ENCODE data around the gene NQO2. TPM values are rescaled to one million over a fixed set of nuclear protein-coding genes. Genes with fewer than 3 reads are reported as not detected.
A peak's percentile ranks its signal among the peaks of the same experiment; 100 is the strongest.
"Not testable (repeated sequence)": the region's sequence is repeated elsewhere in the genome, so short reads cannot be mapped to it uniquely, and the experiment has no call there.

The NQO2 gene
- total RNA-seq, 1 experiment from 2014 or later: 5.5 TPM

DNA sequence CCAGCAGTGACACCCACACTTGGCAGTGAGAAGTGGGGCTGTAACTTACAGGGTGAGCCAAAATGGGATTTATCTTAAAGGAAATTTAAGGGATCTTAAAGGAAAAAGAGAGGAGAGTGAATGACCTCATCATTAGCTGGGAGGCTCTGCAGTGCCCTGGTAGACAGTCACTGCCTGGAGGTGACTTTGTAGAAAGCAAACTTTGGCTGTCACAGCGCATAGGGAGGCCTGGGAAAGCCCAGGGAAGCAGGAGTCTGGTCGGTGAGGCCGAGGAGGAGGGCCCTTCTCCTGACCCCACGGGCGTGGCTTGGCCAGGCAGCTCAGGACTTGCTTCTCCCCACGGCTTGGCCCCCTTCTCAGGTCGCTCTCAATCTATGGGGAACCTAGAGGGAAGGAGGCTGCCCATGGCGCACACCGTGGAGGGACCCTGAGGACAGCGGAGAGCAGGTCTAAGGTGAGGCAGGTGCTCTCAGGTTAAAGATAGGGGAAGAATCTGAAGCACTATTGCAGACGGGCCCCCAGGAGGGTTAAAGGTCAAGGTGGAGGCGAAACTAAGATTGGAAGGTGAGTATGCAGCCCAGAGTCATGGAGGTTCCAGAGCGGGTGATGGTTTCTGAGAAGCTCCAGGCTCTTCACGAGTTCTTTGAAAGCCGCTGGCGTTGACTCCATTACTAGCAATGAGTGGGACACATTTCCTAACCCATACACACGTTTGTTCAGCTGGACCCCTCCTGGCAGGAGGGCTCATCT is 53.0 kb downstream of the NQO2 start:
- Histone ChIP-seq H3K4me2 (ENCODE audit: low read depth, low read length, poor library complexity, severe bottlenecking) (peak overlapping the region; percentile 49), H3K9me3 (ENCODE audit: low read length) (no peaks in the 10 kb centered on the region), H4K20me1 (ENCODE audit: insufficient read depth, low read depth, low read length) (no peaks in the 10 kb centered on the region), H3K36me3 (ENCODE audit: insufficient read depth, low read length) (no peaks in the 10 kb centered on the region), H3K79me2 (ENCODE audit: low read length) (no peaks in the 10 kb centered on the region), H3K9ac (ENCODE audit: low read length) (no peak overlapping the region), H3K9me2 (replicated peaks; ENCODE audit: insufficient read depth, low read length) (no peaks in the 10 kb centered on the region), H3K4me3 (ENCODE audit: low read length) (peak overlapping the region; percentile 53; the same call in 1 of the 2 replicates), H3K27me3 (ENCODE audit: low read length) (no peaks in the 10 kb centered on the region), H3K4me1 (ENCODE audit: low read length) (peaks cover 27% of the 10 kb centered on the region), H2AFZ (ENCODE audit: low read length) (no peak overlapping the region), H3K27ac (ENCODE audit: low read length) (no peak overlapping the region)
- DNase-seq: no peak

DNA sequence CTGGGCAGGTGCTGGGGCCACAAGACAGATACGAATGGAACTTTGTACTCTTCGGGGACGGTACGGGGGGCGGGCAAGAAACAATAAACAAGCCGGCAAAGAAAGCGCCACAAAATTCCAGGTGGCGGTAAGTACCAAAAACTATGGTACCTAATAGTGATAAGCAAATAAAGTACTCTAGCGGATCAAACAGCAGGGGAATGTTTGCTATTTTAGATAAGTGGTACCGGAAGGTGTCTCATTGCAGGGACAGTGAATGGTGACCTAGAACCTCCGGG is 53.5 kb downstream of the NQO2 start:
- Histone ChIP-seq H3K9ac (ENCODE audit: low read length) (peak overlapping the region; percentile 49), H2AFZ (ENCODE audit: low read length) (peak overlapping the region; percentile 77), H3K4me3 (ENCODE audit: low read length) (peak overlapping the region; percentile 53; the same call in 1 of the 2 replicates), H3K9me2 (replicated peaks; ENCODE audit: insufficient read depth, low read length) (no peaks in the 10 kb centered on the region), H4K20me1 (ENCODE audit: insufficient read depth, low read depth, low read length) (no peaks in the 10 kb centered on the region), H3K27ac (ENCODE audit: low read length) (no peak overlapping the region), H3K36me3 (ENCODE audit: insufficient read depth, low read length) (no peaks in the 10 kb centered on the region), H3K4me2 (ENCODE audit: low read depth, low read length, poor library complexity, severe bottlenecking) (peak overlapping the region; percentile 49), H3K4me1 (ENCODE audit: low read length) (peaks cover 29% of the 10 kb centered on the region), H3K27me3 (ENCODE audit: low read length) (no peaks in the 10 kb centered on the region), H3K79me2 (ENCODE audit: low read length) (no peaks in the 10 kb centered on the region), H3K9me3 (ENCODE audit: low read length) (no peaks in the 10 kb centered on the region)
- DNase-seq: no peak

DNA sequence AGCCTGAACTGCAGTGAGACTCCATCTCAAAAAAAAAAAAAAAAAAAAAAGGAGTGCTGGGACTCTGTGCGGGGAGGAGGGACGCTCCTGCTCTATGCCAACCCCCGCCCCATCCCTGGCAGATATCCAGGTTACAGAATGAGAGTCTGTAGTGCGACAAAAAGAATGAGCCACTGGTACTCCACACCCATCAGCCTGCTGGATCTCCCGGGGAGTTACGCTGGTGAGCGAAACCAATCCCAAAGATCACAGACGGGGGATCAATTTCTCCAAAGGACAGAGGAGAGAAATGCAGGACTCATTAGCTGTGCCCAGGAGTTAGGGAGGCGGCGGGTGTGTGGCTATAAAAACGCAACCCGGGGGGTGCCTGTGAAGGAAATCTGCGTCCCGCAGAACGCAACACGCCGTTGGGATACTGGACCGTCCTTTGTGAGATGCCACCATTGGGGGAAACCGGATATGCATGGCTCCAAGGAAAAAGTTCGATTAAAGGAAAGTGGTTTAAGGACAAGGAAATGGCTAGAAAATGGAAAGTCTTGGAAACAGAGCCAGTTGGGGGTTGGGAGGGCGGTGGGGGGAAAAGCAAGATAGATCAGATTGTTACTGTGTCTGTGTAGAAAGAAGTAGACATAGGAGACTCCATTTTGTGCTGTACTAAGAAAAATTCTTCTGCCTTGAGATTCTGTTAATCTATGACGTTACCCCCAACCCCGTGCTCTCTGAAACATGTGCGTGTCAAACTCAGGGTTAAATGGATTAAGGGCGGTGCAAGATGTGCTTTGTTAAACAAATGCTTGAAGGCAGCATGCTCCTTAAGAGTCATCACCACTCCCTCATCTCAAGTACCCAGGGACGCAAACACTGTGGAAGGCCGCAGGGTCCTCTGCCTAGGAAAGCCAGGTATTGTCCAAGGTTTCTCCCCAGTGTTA is 54.8 kb downstream of the NQO2 start:
- H3K27ac ChIP-seq (ENCODE audit: low read length); H3K27me3 ChIP-seq (ENCODE audit: low read length); H4K20me1 ChIP-seq (ENCODE audit: insufficient read depth, low read depth, low read length); H2AFZ ChIP-seq (ENCODE audit: low read length); H3K4me2 ChIP-seq (ENCODE audit: low read depth, low read length, poor library complexity, severe bottlenecking); H3K4me3 ChIP-seq (ENCODE audit: low read length); H3K36me3 ChIP-seq (ENCODE audit: insufficient read depth, low read length); H3K9me2 ChIP-seq (replicated peaks; ENCODE audit: insufficient read depth, low read length); H3K9me3 ChIP-seq (ENCODE audit: low read length); H3K79me2 ChIP-seq (ENCODE audit: low read length); H3K9ac ChIP-seq (ENCODE audit: low read length): not testable (repeated sequence)
- peak; percentile 61 for DNase-seq
- H3K4me1 ChIP-seq (ENCODE audit: low read length): peaks cover 29% of the 10 kb centered on the region

DNA sequence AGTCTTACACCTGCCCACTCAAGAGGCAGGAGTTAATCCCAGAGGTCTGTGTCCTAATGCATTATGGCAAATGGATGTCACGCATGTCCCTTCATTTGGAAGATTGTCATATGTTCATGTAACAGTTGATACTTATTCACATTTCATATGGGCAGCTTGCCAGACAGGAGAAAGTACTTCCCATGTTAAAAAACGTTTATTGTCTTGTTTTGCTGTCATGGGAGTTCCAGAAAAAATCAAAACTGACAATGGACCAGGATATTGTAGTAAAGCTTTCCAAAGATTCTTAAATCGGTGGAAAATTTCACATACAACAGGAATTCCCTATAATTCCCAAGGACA is 55.4 kb downstream of the NQO2 start:
- not testable (repeated sequence) for H3K36me3 ChIP-seq (ENCODE audit: insufficient read depth, low read length); H3K9ac ChIP-seq (ENCODE audit: low read length); H3K27ac ChIP-seq (ENCODE audit: low read length); H3K4me2 ChIP-seq (ENCODE audit: low read depth, low read length, poor library complexity, severe bottlenecking); H3K9me2 ChIP-seq (replicated peaks; ENCODE audit: insufficient read depth, low read length); H3K27me3 ChIP-seq (ENCODE audit: low read length); H3K4me3 ChIP-seq (ENCODE audit: low read length); H3K79me2 ChIP-seq (ENCODE audit: low read length); H4K20me1 ChIP-seq (ENCODE audit: insufficient read depth, low read depth, low read length); H2AFZ ChIP-seq (ENCODE audit: low read length); H3K9me3 ChIP-seq (ENCODE audit: low read length)
- peaks cover 29% of the 10 kb centered on the region for H3K4me1 ChIP-seq (ENCODE audit: low read length)
- peak; percentile 49 for DNase-seq

DNA sequence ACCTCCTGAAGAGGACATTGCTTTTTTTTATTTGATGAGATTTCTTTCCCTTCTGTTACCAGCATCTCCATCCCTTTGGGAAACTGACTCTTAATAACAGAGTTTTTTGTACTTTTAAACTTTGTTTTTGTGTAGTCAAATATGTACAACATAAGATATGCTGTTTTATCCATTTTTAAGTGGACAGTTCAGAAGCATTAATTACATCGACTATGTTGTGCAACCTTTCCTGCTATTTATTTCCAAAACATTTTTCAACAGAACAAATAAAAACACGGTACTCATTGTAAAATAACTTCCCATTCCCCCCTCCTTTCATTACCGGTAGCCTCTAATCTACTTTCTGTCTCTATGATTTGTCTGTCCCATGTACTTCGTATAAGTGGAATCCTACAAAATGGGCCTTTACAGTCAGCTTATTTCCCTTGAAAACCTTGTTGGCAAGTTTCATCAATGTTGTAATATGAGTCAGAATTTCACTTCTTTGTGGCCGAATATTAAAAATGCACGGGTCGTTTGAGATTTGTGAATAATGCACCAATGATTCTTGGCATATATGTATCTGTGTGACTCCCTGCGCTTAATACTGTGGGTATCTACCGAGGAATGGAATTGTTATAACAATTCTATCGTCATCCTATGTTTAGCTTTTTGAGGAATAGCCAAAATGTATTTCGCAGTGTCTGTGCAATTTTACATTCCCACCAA is 57.5 kb downstream of the NQO2 start:
- Histone ChIP-seq H3K9ac (ENCODE audit: low read length) (no peak overlapping the region), H4K20me1 (ENCODE audit: insufficient read depth, low read depth, low read length) (no peaks in the 10 kb centered on the region), H3K27me3 (ENCODE audit: low read length) (no peaks in the 10 kb centered on the region), H3K9me2 (replicated peaks; ENCODE audit: insufficient read depth, low read length) (no peaks in the 10 kb centered on the region), H3K4me1 (ENCODE audit: low read length) (peaks cover 38% of the 10 kb centered on the region), H3K79me2 (ENCODE audit: low read length) (no peaks in the 10 kb centered on the region), H2AFZ (ENCODE audit: low read length) (no peak overlapping the region), H3K9me3 (ENCODE audit: low read length) (no peaks in the 10 kb centered on the region), H3K27ac (ENCODE audit: low read length) (no peak overlapping the region), H3K4me3 (ENCODE audit: low read length) (no peak overlapping the region), H3K36me3 (ENCODE audit: insufficient read depth, low read length) (no peaks in the 10 kb centered on the region), H3K4me2 (ENCODE audit: low read depth, low read length, poor library complexity, severe bottlenecking) (no peak overlapping the region)
- no peak for DNase-seq

DNA sequence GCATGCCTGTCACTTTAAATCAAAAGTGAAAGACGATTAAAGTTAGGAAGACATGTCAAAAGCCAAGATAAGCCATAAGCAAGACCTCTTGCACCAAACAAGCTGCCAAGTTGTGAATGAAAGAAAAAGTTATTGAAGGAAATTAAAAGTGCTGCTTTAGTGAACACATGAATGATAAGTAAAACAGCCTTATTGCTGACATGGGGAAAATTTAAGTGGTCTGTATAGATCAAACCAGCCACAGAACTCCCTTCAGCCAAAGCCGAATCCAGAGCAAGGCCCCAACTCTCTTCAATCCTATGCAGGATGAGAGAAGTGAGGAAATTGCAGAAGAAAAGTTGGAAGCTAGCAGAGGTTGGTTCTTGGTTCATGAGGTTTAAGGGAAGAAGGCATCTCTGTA is 59.3 kb downstream of the NQO2 start:
- no peak overlapping the region for H2AFZ ChIP-seq (ENCODE audit: low read length)
- H3K36me3 ChIP-seq (ENCODE audit: insufficient read depth, low read length): no peaks in the 10 kb centered on the region
- H3K9ac ChIP-seq (ENCODE audit: low read length): no peak overlapping the region
- no peaks in the 10 kb centered on the region for H3K9me2 ChIP-seq (replicated peaks; ENCODE audit: insufficient read depth, low read length)
- H3K79me2 ChIP-seq (ENCODE audit: low read length): no peaks in the 10 kb centered on the region
- H4K20me1 ChIP-seq (ENCODE audit: insufficient read depth, low read depth, low read length): no peaks in the 10 kb centered on the region
- no peak overlapping the region for H3K4me3 ChIP-seq (ENCODE audit: low read length)
- no peak for DNase-seq
- no peaks in the 10 kb centered on the region for H3K27me3 ChIP-seq (ENCODE audit: low read length)
- H3K27ac ChIP-seq (ENCODE audit: low read length): no peak overlapping the region
- H3K4me2 ChIP-seq (ENCODE audit: low read depth, low read length, poor library complexity, severe bottlenecking): no peak overlapping the region
- H3K4me1 ChIP-seq (ENCODE audit: low read length): peaks cover 31% of the 10 kb centered on the region
- H3K9me3 ChIP-seq (ENCODE audit: low read length): no peaks in the 10 kb centered on the region

DNA sequence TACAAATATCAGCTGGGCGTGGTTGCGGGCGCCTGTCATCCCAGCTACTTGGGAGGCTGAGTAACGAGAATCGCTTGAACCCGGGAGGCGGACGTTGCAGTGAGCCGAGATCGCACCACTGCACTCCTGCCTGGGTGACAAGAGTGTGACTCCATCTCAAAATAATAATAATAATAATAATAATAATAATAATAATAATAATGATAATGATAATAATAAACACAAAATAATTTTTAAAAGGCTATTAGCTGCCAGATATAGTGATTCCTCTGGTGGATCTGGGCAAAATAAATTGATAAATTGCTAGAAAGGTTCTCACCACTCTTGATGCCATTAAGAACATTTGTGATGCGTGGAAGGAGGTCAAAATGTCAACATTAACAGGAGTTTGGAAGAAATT is 60.4 kb downstream of the NQO2 start:
- not testable (repeated sequence) for H3K79me2 ChIP-seq (ENCODE audit: low read length); H2AFZ ChIP-seq (ENCODE audit: low read length)

DNA sequence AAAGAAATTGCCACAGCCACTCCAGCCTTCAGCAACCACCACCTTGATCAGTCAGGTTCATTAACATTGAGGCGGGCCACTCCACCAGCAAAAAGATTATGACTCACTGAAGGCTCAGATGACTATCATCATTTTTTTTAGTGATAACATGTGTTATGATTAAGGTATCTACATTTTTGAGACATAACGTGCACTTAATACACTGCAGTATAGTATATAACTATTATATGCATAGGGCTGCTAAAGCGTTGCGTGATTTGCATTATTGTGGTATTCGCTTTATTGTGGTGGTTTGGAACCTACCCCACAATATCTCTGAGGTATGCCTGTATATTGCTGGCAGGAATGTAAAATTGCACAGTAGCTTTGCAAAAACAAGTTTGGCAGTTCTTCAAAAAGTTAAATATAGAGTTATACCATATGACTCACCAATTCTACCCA is 61.8 kb downstream of the NQO2 start:
- H3K9ac ChIP-seq (ENCODE audit: low read length): no peak overlapping the region
- H3K27me3 ChIP-seq (ENCODE audit: low read length): no peaks in the 10 kb centered on the region
- no peak overlapping the region for H3K27ac ChIP-seq (ENCODE audit: low read length)
- no peaks in the 10 kb centered on the region for H3K79me2 ChIP-seq (ENCODE audit: low read length)
- peaks cover 22% of the 10 kb centered on the region for H3K4me1 ChIP-seq (ENCODE audit: low read length)
- no peak overlapping the region for H3K4me2 ChIP-seq (ENCODE audit: low read depth, low read length, poor library complexity, severe bottlenecking)
- DNase-seq: no peak
- no peak overlapping the region for H3K4me3 ChIP-seq (ENCODE audit: low read length)
- H2AFZ ChIP-seq (ENCODE audit: low read length): no peak overlapping the region
- no peaks in the 10 kb centered on the region for H3K9me3 ChIP-seq (ENCODE audit: low read length)
- no peaks in the 10 kb centered on the region for H3K9me2 ChIP-seq (replicated peaks; ENCODE audit: insufficient read depth, low read length)
- peaks cover 4% of the 10 kb centered on the region; the same call in 1 of the 2 replicates for H4K20me1 ChIP-seq (ENCODE audit: insufficient read depth, low read depth, low read length)
- H3K36me3 ChIP-seq (ENCODE audit: insufficient read depth, low read length): no peaks in the 10 kb centered on the region

More for the DNA sequence above, 60.4 kb downstream of the NQO2 start:
- peaks cover 29% of the 10 kb centered on the region for H3K4me1 ChIP-seq (ENCODE audit: low read length)
- not testable (repeated sequence) for H3K4me2 ChIP-seq (ENCODE audit: low read depth, low read length, poor library complexity, severe bottlenecking); H3K9ac ChIP-seq (ENCODE audit: low read length); H3K9me2 ChIP-seq (replicated peaks; ENCODE audit: insufficient read depth, low read length); DNase-seq; H3K36me3 ChIP-seq (ENCODE audit: insufficient read depth, low read length); H3K4me3 ChIP-seq (ENCODE audit: low read length); H4K20me1 ChIP-seq (ENCODE audit: insufficient read depth, low read depth, low read length); H3K9me3 ChIP-seq (ENCODE audit: low read length); H3K27ac ChIP-seq (ENCODE audit: low read length); H3K27me3 ChIP-seq (ENCODE audit: low read length)
